HEK293T (cell line): ENCODE results near the gene SPEN.

ENCODE experiments used
- BHLHE40 ChIP-seq: fragments of 450-650 bp; IDR thresholded peaks from 2 replicates; pipeline ENCODE4 v1.6.1; 2016; ENCODE audit warnings: mild to moderate bottlenecking, moderate library complexity, borderline replicate concordance
- FOXK2 ChIP-seq: fragments of 450-650 bp; IDR thresholded peaks from 2 replicates; pipeline ENCODE4 v1.6.1; 2016; ENCODE audit warnings: mild to moderate bottlenecking
- FOXM1 ChIP-seq: fragments of 450-650 bp; IDR thresholded peaks from 2 replicates; pipeline ENCODE4 v1.6.1; 2017; ENCODE audit warnings: mild to moderate bottlenecking, borderline replicate concordance
- LEF1 ChIP-seq: fragments of 450-650 bp; IDR thresholded peaks from 2 replicates; pipeline ENCODE4 v1.6.1; 2017; ENCODE audit warnings: mild to moderate bottlenecking, borderline replicate concordance
- PKNOX1 ChIP-seq: fragments of 450-650 bp; IDR thresholded peaks from 2 replicates; pipeline ENCODE4 v1.6.1; 2016
- SP1 ChIP-seq: fragments of 450-650 bp; IDR thresholded peaks from 2 replicates; pipeline ENCODE4 v1.6.1; 2017
- SUZ12 ChIP-seq: fragments of 450-650 bp; IDR thresholded peaks from 2 replicates; pipeline ENCODE4 v1.6.1; 2016; ENCODE audit warnings: mild to moderate bottlenecking
- TARDBP ChIP-seq: fragments of 450-650 bp; IDR thresholded peaks from 2 replicates; pipeline ENCODE4 v1.6.1; 2016
- ZNF384 ChIP-seq: fragments of 450-650 bp; IDR thresholded peaks from 2 replicates; pipeline ENCODE4 v1.6.1; 2016

GRCh38 chr1:15936025-15936424 is 88.5 kb downstream of the SPEN start:
- no peak for TF ChIP-seq LEF1
- no peak for TF ChIP-seq FOXK2
- TF ChIP-seq ZNF384: no peak
- TF ChIP-seq FOXM1: no peak
- TF ChIP-seq SP1: no peak
- no peak for TF ChIP-seq TARDBP
- TF ChIP-seq SUZ12: no peak
- no peak for TF ChIP-seq BHLHE40
- no peak for TF ChIP-seq PKNOX1
